Hepatocyte (in vitro differentiated cells): ENCODE results near the gene IDH3G.

Experiments used
- EZH2 ChIP-seq: fragments of 200-600 bp; sonication (generic); IDR thresholded peaks from 2 replicates; pipeline ENCODE4 v1.6.1; 2016; ENCODE audit warnings: antibody characterized with exemption, mild to moderate bottlenecking, borderline replicate concordance
- TF ChIP-seq, protein P1 (sequence below): fragments of 200-600 bp; sonication (generic); IDR thresholded peaks from 2 replicates; pipeline ENCODE4 v1.5.1; 2016; ENCODE audit warnings: antibody characterized with exemption, mild to moderate bottlenecking; ENCODE audit not compliant: poor library complexity

DNA sequence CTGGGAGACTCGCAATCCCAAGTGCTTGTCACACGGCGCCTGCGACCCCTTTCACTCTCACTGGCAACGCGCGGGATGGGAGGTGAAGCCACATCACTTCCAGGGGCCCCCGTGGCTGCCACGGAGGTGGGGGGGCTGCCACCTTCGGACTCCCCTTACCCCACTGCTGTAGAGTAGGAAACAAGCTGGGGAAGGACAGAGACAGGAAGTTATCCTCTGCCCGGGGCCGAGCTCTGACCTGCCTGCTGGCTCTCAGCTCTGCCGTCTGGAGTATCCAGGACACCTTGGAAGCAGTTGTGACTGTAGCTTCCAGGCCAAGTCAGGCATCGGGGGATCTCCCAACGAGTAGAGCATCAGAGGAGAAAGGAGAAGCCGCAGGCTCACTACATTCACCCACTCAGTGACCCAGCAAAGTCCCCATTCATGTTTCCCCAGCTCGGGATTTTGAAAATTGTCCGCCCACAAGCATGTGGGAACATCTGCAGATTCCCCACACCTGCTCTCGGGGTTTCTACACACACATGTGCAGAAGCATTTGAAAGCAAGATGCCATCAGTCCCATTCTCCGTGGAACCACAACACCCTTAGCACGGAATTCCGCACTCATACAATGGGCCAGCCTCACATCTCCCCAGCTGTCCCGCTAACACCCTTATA lies 25.3 kb upstream of the IDH3G start:
- TF ChIP-seq, protein P1, sequence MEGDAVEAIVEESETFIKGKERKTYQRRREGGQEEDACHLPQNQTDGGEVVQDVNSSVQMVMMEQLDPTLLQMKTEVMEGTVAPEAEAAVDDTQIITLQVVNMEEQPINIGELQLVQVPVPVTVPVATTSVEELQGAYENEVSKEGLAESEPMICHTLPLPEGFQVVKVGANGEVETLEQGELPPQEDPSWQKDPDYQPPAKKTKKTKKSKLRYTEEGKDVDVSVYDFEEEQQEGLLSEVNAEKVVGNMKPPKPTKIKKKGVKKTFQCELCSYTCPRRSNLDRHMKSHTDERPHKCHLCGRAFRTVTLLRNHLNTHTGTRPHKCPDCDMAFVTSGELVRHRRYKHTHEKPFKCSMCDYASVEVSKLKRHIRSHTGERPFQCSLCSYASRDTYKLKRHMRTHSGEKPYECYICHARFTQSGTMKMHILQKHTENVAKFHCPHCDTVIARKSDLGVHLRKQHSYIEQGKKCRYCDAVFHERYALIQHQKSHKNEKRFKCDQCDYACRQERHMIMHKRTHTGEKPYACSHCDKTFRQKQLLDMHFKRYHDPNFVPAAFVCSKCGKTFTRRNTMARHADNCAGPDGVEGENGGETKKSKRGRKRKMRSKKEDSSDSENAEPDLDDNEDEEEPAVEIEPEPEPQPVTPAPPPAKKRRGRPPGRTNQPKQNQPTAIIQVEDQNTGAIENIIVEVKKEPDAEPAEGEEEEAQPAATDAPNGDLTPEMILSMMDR = no peak
- no peak for TF ChIP-seq EZH2
